IgD-negative memory B cell (primary cell): Measurements from ENCODE around the gene PDE11A. TPM values are rescaled to one million over a fixed set of nuclear protein-coding genes. Genes with fewer than 3 reads are reported as not detected.
"Not testable (repeated sequence)": the region's sequence is repeated elsewhere in the genome, so short reads cannot be mapped to it uniquely, and the experiment has no call there.

Experiments
- H3K27ac Mint-ChIP-seq, 3 donors: one replicate each; pipeline ENCODE4 v1.8.0; 2020 to 2022; ENCODE audit warnings: mild to moderate bottlenecking in 3 of 3, mixed read lengths in 3 of 3, moderate library complexity in 1 of 3
- H3K27me3 Mint-ChIP-seq: one replicate; pipeline ENCODE4 v1.8.0; 2021; ENCODE audit warnings: mixed read lengths
- H3K36me3 Mint-ChIP-seq: one replicate; pipeline ENCODE4 v1.8.0; 2020; ENCODE audit warnings: mild to moderate bottlenecking, mixed read lengths
- H3K4me1 Mint-ChIP-seq, 3 donors: one replicate each; pipeline ENCODE4 v1.8.0; 2020 to 2022; ENCODE audit warnings: mixed read lengths in 3 of 3, mild to moderate bottlenecking in 1 of 3
- H3K4me3 Mint-ChIP-seq, 4 donors: one replicate each; pipeline ENCODE4 v1.8.0; 2020 to 2022; ENCODE audit warnings: mild to moderate bottlenecking in 4 of 4, mixed read lengths in 4 of 4, moderate library complexity in 3 of 4
- H3K9me3 Mint-ChIP-seq, 3 donors: one replicate each; pipeline ENCODE4 v1.8.0; 2020 to 2021; ENCODE audit warnings: mixed read lengths in 3 of 3, mild to moderate bottlenecking in 1 of 3
- polyA plus RNA-seq: library from polyadenylated mRNA; unstranded; fragments of 300-500 nt; fragmentation: Illumina TruSeq; gene quantifications from one replicate; pipeline ENCODE4 v1.2.3, GENCODE V29; 2021

The PDE11A gene
- polyA plus RNA-seq, 1 donor from 2014 or later = not detected

- H3K4me1 Mint-ChIP-seq = no peaks in the 10 kb centered on the region
- no peak overlapping the region for H3K4me3 Mint-ChIP-seq
- no peaks in the 10 kb centered on the region for H3K9me3 Mint-ChIP-seq
- H3K27me3 Mint-ChIP-seq = peaks cover 10% of the 10 kb centered on the region
- no peaks in the 10 kb centered on the region for H3K36me3 Mint-ChIP-seq
- no peak overlapping the region for H3K27ac Mint-ChIP-seq
These were observed 12.9 kb downstream of the PDE11A start for GRCh38 chr2:178059681-178060080.

- Mint-ChIP-seq H3K27ac (no peak overlapping the region), H3K27me3 (peaks cover 9% of the 10 kb centered on the region), H3K4me3 (no peak overlapping the region), H3K4me1 (no peaks in the 10 kb centered on the region), H3K9me3 (no peaks in the 10 kb centered on the region), H3K36me3 (no peaks in the 10 kb centered on the region)
These were observed 13.5 kb downstream of the PDE11A start for GRCh38 chr2:178059111-178059510.

GRCh38 chr2:178057179-178057680 is 15.3 kb downstream of the PDE11A start:
- no peaks in the 10 kb centered on the region for H3K4me1 Mint-ChIP-seq

GRCh38 chr2:178056345-178056744 is 16.2 kb downstream of the PDE11A start:
- H3K9me3 Mint-ChIP-seq = peaks cover 0 to 5% (median 0%) of the 10 kb centered on the region in 3 donors
- H3K4me3 Mint-ChIP-seq = no peak overlapping the region
- no peaks in the 10 kb centered on the region for H3K4me1 Mint-ChIP-seq
- no peaks in the 10 kb centered on the region for H3K36me3 Mint-ChIP-seq
- no peaks in the 10 kb centered on the region for H3K27me3 Mint-ChIP-seq
- no peak overlapping the region for H3K27ac Mint-ChIP-seq

More at GRCh38 chr2:178057179-178057680, 15.3 kb downstream of the PDE11A start:
- Mint-ChIP-seq H3K9me3 (peaks cover 0 to 5% (median 0%) of the 10 kb centered on the region in 3 donors), H3K27me3 (peaks cover 3% of the 10 kb centered on the region), H3K4me3 (no peak overlapping the region), H3K36me3 (no peaks in the 10 kb centered on the region), H3K27ac (no peak overlapping the region)

- H3K4me1 Mint-ChIP-seq, H3K36me3 Mint-ChIP-seq, H3K27ac Mint-ChIP-seq, H3K27me3 Mint-ChIP-seq, H3K4me3 Mint-ChIP-seq, H3K9me3 Mint-ChIP-seq: not testable (repeated sequence)
These were observed 21.3 kb downstream of the PDE11A start for GRCh38 chr2:178051257-178051656.

- Mint-ChIP-seq H3K9me3 (no peaks in the 10 kb centered on the region), H3K27me3 (no peaks in the 10 kb centered on the region), H3K4me3 (no peak overlapping the region), H3K27ac (no peak overlapping the region), H3K4me1 (no peaks in the 10 kb centered on the region), H3K36me3 (no peaks in the 10 kb centered on the region)
These were observed 25.2 kb downstream of the PDE11A start for GRCh38 chr2:178047391-178047790.

- no peaks in the 10 kb centered on the region for H3K27me3 Mint-ChIP-seq
- no peaks in the 10 kb centered on the region for H3K9me3 Mint-ChIP-seq
- H3K4me1 Mint-ChIP-seq = no peaks in the 10 kb centered on the region
- H3K27ac Mint-ChIP-seq = no peak overlapping the region
- no peak overlapping the region for H3K4me3 Mint-ChIP-seq
- H3K36me3 Mint-ChIP-seq = no peaks in the 10 kb centered on the region
These were observed 27.7 kb downstream of the PDE11A start for GRCh38 chr2:178044836-178045235.

GRCh38 chr2:178043266-178043665 is 29.3 kb downstream of the PDE11A start:
- H3K27me3 Mint-ChIP-seq = no peaks in the 10 kb centered on the region
- H3K4me3 Mint-ChIP-seq = no peak overlapping the region
- H3K36me3 Mint-ChIP-seq = no peaks in the 10 kb centered on the region
- H3K4me1 Mint-ChIP-seq = no peaks in the 10 kb centered on the region
- H3K27ac Mint-ChIP-seq = no peak overlapping the region
- no peaks in the 10 kb centered on the region for H3K9me3 Mint-ChIP-seq

- H3K4me3 Mint-ChIP-seq, H3K27ac Mint-ChIP-seq, H3K27me3 Mint-ChIP-seq, H3K36me3 Mint-ChIP-seq, H3K4me1 Mint-ChIP-seq: not testable (repeated sequence)
- peaks cover 2 to 15% (median 6%) of the 10 kb centered on the region in 3 donors for H3K9me3 Mint-ChIP-seq
These were observed 39.0 kb downstream of the PDE11A start for GRCh38 chr2:178033583-178033982.

GRCh38 chr2:178029342-178029741 is 43.2 kb downstream of the PDE11A start:
- Mint-ChIP-seq H3K4me3 (no peak overlapping the region), H3K27ac (no peak overlapping the region), H3K36me3 (no peaks in the 10 kb centered on the region), H3K4me1 (no peaks in the 10 kb centered on the region), H3K27me3 (peaks cover 4% of the 10 kb centered on the region), H3K9me3 (peaks cover 0 to 6% (median 2%) of the 10 kb centered on the region in 3 donors)

- Mint-ChIP-seq H3K27ac (no peak overlapping the region), H3K27me3 (peaks cover 4% of the 10 kb centered on the region), H3K9me3 (no peaks in the 10 kb centered on the region), H3K4me3 (no peak overlapping the region), H3K36me3 (no peaks in the 10 kb centered on the region), H3K4me1 (no peaks in the 10 kb centered on the region)
These were observed 46.9 kb downstream of the PDE11A start for GRCh38 chr2:178025551-178026185.

GRCh38 chr2:178018141-178018540 is 54.4 kb downstream of the PDE11A start:
- Mint-ChIP-seq H3K9me3 (peaks cover 0 to 3% (median 2%) of the 10 kb centered on the region in 3 donors), H3K4me3 (no peak overlapping the region), H3K4me1 (no peaks in the 10 kb centered on the region), H3K27ac (no peak overlapping the region), H3K27me3 (no peaks in the 10 kb centered on the region), H3K36me3 (no peaks in the 10 kb centered on the region)

GRCh38 chr2:178016612-178017011 is 56.0 kb downstream of the PDE11A start:
- Mint-ChIP-seq H3K27ac (no peak overlapping the region), H3K9me3 (peaks cover 0 to 3% (median 2%) of the 10 kb centered on the region in 3 donors), H3K4me1 (no peaks in the 10 kb centered on the region), H3K4me3 (no peak overlapping the region), H3K27me3 (no peaks in the 10 kb centered on the region), H3K36me3 (no peaks in the 10 kb centered on the region)

GRCh38 chr2:178012639-178013038 is 59.9 kb downstream of the PDE11A start:
- Mint-ChIP-seq H3K4me3 (no peak overlapping the region), H3K9me3 (peaks cover 0 to 3% (median 0%) of the 10 kb centered on the region in 3 donors), H3K27me3 (no peaks in the 10 kb centered on the region), H3K4me1 (no peaks in the 10 kb centered on the region), H3K27ac (no peak overlapping the region), H3K36me3 (no peaks in the 10 kb centered on the region)

- peaks cover 0 to 3% (median 0%) of the 10 kb centered on the region in 3 donors for H3K9me3 Mint-ChIP-seq
- H3K27ac Mint-ChIP-seq = no peak overlapping the region
- H3K36me3 Mint-ChIP-seq = no peaks in the 10 kb centered on the region
- H3K4me1 Mint-ChIP-seq = no peaks in the 10 kb centered on the region
- H3K4me3 Mint-ChIP-seq = no peak overlapping the region
- no peaks in the 10 kb centered on the region for H3K27me3 Mint-ChIP-seq
These were observed 62.8 kb downstream of the PDE11A start for GRCh38 chr2:178009813-178010212.

GRCh38 chr2:178008636-178009289 is 63.8 kb downstream of the PDE11A start:
- Mint-ChIP-seq H3K27ac (no peak overlapping the region), H3K9me3 (no peaks in the 10 kb centered on the region), H3K4me3 (no peak overlapping the region), H3K4me1 (no peaks in the 10 kb centered on the region), H3K27me3 (no peaks in the 10 kb centered on the region), H3K36me3 (no peaks in the 10 kb centered on the region)
